LNCAP (cell line): ENCODE data around the gene COG1.

Experiments used
- CTCF ChIP-seq: fragments of 450-650 bp; IDR thresholded peaks from 2 replicates; pipeline ENCODE4 v1.5.1; 2017; ENCODE audit warnings: mild to moderate bottlenecking

The COG1 gene

GRCh38 chr17:73156887-73157520 is 35.9 kb upstream of the COG1 start:
- TF ChIP-seq CTCF: no peak

GRCh38 chr17:73157521-73157890 is 35.3 kb upstream of the COG1 start:
- no peak for TF ChIP-seq CTCF

- TF ChIP-seq CTCF: no peak
These were observed 34.7 kb upstream of the COG1 start for GRCh38 chr17:73158133-73158532.

GRCh38 chr17:73160980-73161630 is 31.8 kb upstream of the COG1 start:
- no peak for TF ChIP-seq CTCF

- TF ChIP-seq CTCF: no peak
These were observed 29.8 kb upstream of the COG1 start for GRCh38 chr17:73163043-73163442.

- TF ChIP-seq CTCF: no peak
These were observed 27.0 kb upstream of the COG1 start for GRCh38 chr17:73165616-73166404.

GRCh38 chr17:73166731-73167581 is 25.9 kb upstream of the COG1 start:
- no peak for TF ChIP-seq CTCF
